ENCODE results near the gene BCL2L2. TPM values are rescaled to one million over a fixed set of nuclear protein-coding genes. Genes with fewer than 3 reads are reported as not detected.

BCL2L2 gene
- total RNA-seq, 4 donors from 2014 or later: 92.8 to 132 (median 121) TPM

DNA sequence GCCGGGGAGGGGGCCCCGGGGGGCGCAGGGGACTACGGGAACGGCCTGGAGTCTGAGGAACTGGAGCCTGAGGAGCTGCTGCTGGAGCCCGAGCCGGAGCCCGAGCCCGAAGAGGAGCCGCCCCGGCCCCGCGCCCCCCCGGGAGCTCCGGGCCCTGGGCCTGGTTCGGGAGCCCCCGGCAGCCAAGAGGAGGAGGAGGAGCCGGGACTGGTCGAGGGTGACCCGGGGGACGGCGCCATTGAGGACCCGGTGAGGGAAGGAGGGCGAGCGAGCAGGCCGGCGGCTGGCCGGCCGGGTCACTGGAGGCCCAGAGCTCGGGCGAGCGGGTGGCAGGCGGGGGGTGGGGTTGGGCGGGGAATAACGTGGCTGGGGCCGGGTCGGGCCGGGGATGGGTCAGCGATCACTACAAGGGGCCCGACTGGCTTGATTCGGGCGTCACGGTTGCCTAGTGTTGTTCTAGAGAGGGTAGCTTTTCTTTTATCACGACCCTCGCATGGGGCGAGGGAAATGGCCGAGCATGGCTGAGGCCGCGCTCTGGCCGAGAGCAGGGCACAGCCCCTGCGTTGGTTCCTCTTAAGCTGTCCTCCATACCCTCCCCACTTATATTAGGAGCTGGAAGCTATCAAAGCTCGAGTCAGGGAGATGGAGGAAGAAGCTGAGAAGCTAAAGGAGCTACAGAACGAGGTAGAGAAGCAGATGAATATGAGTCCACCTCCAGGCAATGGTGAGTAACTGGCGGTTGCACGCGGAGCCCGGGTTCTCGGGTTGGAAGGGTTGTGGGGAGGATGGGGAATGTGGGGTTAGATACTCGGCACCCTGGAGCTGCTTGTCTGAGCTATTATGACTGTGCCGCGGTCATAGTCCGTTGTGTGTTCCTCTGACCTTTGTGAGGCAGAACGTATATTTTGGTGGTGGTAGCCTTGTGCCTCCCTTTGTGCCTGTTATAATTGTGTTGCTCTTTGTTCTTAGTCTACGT lies 15.2 kb downstream of the BCL2L2 start:
- Histone ChIP-seq H3K27ac (replicated peaks in 1 of 4) (peak overlapping the region; percentile 98 to 99 (median 98)), H3K9me3 (no peaks in the 10 kb centered on the region), H3K36me3 (peaks cover 16 to 39% (median 34%) of the 10 kb centered on the region in 4 donors), H3K4me3 (peak overlapping the region; percentile 87 to 99 (median 94)), H3K27me3 (no peaks in the 10 kb centered on the region), H3K4me1 (peaks cover 16 to 36% (median 27%) of the 10 kb centered on the region in 4 donors)
- TF ChIP-seq POLR2AphosphoS5 (IDR thresholded peaks at IDR 0.05) (peak in 1 of 2 donors; percentile 7), POLR2A (IDR thresholded peaks at IDR 0.05; ENCODE audit: low read depth) (no peak)
- TF ChIP-seq, protein P1, sequence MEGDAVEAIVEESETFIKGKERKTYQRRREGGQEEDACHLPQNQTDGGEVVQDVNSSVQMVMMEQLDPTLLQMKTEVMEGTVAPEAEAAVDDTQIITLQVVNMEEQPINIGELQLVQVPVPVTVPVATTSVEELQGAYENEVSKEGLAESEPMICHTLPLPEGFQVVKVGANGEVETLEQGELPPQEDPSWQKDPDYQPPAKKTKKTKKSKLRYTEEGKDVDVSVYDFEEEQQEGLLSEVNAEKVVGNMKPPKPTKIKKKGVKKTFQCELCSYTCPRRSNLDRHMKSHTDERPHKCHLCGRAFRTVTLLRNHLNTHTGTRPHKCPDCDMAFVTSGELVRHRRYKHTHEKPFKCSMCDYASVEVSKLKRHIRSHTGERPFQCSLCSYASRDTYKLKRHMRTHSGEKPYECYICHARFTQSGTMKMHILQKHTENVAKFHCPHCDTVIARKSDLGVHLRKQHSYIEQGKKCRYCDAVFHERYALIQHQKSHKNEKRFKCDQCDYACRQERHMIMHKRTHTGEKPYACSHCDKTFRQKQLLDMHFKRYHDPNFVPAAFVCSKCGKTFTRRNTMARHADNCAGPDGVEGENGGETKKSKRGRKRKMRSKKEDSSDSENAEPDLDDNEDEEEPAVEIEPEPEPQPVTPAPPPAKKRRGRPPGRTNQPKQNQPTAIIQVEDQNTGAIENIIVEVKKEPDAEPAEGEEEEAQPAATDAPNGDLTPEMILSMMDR (IDR thresholded peaks at IDR 0.05): no peak
- intact Hi-C loops (cut with DNase I): loop anchor here (5.0 kb wide), 1 partner anchor 235 kb away; the partner anchor contains the start of gene THTPA
- no peak for DNase-seq (ENCODE audit: extremely low spot score)
- WGBS: 1% methylated on average over 24 of the region's 64 CpGs

DNA sequence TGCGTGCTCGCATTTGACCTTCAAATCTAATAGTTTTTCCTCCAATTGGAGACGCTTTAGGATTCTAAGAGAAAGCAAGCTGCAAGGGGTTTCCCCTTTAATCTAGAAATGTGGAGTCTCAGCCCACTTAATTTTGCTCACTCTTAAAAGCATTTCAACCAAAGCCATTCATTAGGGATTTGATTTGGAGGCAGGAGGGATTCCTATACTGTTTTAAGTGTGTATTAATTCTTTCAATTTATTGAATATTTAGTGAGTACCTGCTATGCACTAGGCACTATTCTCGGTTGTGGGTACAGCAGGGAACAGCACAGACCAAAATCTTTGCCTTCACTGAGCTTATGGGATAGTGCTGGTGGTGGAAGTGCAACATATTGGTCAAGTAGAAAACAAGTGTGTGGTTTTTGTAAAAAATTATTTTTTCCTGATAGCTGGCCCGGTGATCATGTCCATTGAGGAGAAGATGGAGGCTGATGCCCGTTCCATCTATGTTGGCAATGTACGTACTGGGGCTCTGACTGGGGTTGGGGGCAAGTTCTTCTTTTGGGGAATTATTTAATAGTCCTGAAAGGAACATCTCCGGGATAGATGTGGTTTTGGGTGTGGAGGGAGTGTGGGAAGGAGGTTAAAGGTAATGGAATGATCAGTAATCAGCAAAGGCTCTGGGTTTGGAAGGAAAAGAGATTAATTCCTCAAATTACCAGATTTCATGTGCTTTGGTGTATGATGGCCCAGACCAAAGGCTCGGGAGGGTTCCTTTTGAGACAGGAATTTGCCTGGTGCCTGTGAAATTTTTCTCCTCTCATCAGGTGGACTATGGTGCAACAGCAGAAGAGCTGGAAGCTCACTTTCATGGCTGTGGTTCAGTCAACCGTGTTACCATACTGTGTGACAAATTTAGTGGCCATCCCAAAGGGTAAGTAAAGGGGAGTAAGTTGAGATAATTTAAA lies 16.2 kb downstream of the BCL2L2 start:
- intact Hi-C loops (cut with DNase I): loop anchor here (5.0 kb wide), 1 partner anchor 234 kb away; the partner anchor contains the start of gene THTPA
- Histone ChIP-seq H3K36me3 (peaks cover 16 to 38% (median 32%) of the 10 kb centered on the region in 4 donors), H3K9me3 (no peaks in the 10 kb centered on the region), H3K4me1 (peaks cover 16 to 36% (median 27%) of the 10 kb centered on the region in 4 donors), H3K27me3 (no peaks in the 10 kb centered on the region), H3K4me3 (peak overlapping the region; percentile 87 to 99 (median 94)), H3K27ac (replicated peaks in 1 of 4) (peak overlapping the region in 3 of 4 donors; percentile 98 to 99 (median 98))
- no peak for TF ChIP-seq POLR2AphosphoS5 (IDR thresholded peaks at IDR 0.05)
- TF ChIP-seq, protein P1 (IDR thresholded peaks at IDR 0.05): no peak
- TF ChIP-seq EP300 (IDR thresholded peaks at IDR 0.05): no peak
- TF ChIP-seq POLR2A (IDR thresholded peaks at IDR 0.05; ENCODE audit: low read depth): no peak
- DNase-seq (ENCODE audit: extremely low spot score): no peak
- WGBS: 42% methylated on average over 10 of the region's 10 CpGs

DNA sequence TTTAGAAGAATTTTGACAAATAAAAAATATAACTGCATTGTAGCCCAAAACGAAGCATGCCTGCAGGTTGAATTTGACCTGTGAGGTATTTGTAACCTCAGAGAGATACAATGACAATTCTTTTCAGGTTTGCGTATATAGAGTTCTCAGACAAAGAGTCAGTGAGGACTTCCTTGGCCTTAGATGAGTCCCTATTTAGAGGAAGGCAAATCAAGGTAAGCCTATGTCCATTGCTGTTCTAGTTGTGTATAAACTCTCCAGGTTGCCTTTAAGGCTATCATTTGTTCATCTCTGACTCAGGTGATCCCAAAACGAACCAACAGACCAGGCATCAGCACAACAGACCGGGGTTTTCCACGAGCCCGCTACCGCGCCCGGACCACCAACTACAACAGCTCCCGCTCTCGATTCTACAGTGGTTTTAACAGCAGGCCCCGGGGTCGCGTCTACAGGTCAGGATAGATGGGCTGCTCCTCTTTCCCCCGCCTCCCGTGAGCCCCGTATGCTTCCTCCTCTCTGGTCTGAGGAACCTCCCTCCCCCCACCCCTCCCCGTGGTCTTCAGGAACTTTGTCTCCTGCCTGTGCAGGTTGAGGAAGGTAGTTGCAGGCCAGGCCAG lies 17.3 kb downstream of the BCL2L2 start:
- peaks cover 16 to 36% (median 27%) of the 10 kb centered on the region in 4 donors for H3K4me1 ChIP-seq
- H3K27ac ChIP-seq (replicated peaks in 1 of 4): no peak overlapping the region
- TF ChIP-seq POLR2A (IDR thresholded peaks at IDR 0.05; ENCODE audit: low read depth) (no peak), EP300 (IDR thresholded peaks at IDR 0.05) (no peak), POLR2AphosphoS5 (IDR thresholded peaks at IDR 0.05) (no peak)
- no peak for DNase-seq (ENCODE audit: extremely low spot score)
- H3K9me3 ChIP-seq: no peaks in the 10 kb centered on the region
- no peaks in the 10 kb centered on the region for H3K27me3 ChIP-seq
- intact Hi-C loops (cut with DNase I): loop anchor here (5.0 kb wide), 1 partner anchor 233 kb away; the partner anchor contains the start of gene THTPA
- H3K36me3 ChIP-seq: peaks cover 16 to 38% (median 32%) of the 10 kb centered on the region in 4 donors
- 77% methylated on average over 18 of the region's 18 CpGs for WGBS
- H3K4me3 ChIP-seq: no peak overlapping the region

DNA sequence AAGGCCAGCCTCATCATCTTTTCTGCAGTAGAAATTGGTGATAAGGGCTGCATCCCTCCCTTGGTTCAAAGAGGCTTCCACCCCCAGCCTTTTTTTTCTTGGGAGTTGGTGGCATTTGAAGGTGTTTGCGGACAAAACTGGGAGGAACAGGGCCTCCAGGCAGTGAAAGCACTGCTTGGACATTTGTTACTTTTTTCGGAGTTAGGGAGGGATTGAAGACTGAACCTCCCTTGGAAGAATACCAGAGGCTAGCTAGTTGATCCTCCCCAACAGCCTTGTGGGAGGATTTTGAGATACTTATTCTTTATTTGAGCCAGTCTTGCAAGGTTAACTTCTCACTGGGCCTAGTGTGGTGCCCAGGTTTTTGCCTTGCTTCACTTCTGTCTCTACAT lies 17.8 kb downstream of the BCL2L2 start:
- H3K9me3 ChIP-seq: no peaks in the 10 kb centered on the region
- H3K27ac ChIP-seq (replicated peaks in 1 of 4): no peak overlapping the region
- peaks cover 16 to 36% (median 27%) of the 10 kb centered on the region in 4 donors for H3K4me1 ChIP-seq
- no peak overlapping the region for H3K4me3 ChIP-seq
- peaks cover 16 to 38% (median 32%) of the 10 kb centered on the region in 4 donors for H3K36me3 ChIP-seq
- intact Hi-C loops (cut with DNase I): loop anchor here (5.0 kb wide), 1 partner anchor 233 kb away; the partner anchor contains the start of gene THTPA
- H3K27me3 ChIP-seq: no peaks in the 10 kb centered on the region
- 50% methylated on average over 1 of the region's 2 CpGs for WGBS
- TF ChIP-seq POLR2AphosphoS5 (IDR thresholded peaks at IDR 0.05): no peak
- TF ChIP-seq POLR2A (IDR thresholded peaks at IDR 0.05; ENCODE audit: low read depth): no peak
- TF ChIP-seq, protein P1 (IDR thresholded peaks at IDR 0.05): no peak
- no peak for TF ChIP-seq EP300 (IDR thresholded peaks at IDR 0.05)
- DNase-seq (ENCODE audit: extremely low spot score): no peak
